C4-2B (cell line): ENCODE results near the gene MKRN1.

ENCODE experiments used
- CTCF ChIP-seq: fragments of 450-650 bp; conservative IDR thresholded peaks from 2 replicates; pipeline ENCODE4 v1.5.1; 2017; ENCODE audit warnings: mild to moderate bottlenecking
- ZFX ChIP-seq: fragments of 450-650 bp; IDR thresholded peaks from 2 replicates; pipeline ENCODE4 v1.6.1; 2017

GRCh38 chr7:140479739-140480084 lies 407 bp upstream of the MKRN1 start:
- TF ChIP-seq CTCF = no peak
- TF ChIP-seq ZFX = no peak
